H1 (cell line): Measurements from ENCODE around the gene KRT10.

Source experiments
- EP300 ChIP-seq, 2 experiments: IDR thresholded peaks; 1 replicate in 1 of 2; 2 replicates in 1 of 2; pipeline ENCODE4 v1.6.1; 2011 to 2012; ENCODE audit warnings: low read depth in 2 of 2, low read length in 2 of 2, mild to moderate bottlenecking in 2 of 2, borderline replicate concordance in 1 of 2, inconsistent platforms in 1 of 2, moderate library complexity in 1 of 2
- EZH2 ChIP-seq: fragments of 200-600 bp; sonication (generic); IDR thresholded peaks from 2 replicates; pipeline ENCODE4 v1.7.1; 2012; ENCODE audit warnings: low read depth, mild to moderate bottlenecking, moderate library complexity, low read length, inconsistent platforms; ENCODE audit not compliant: severe bottlenecking
- GABPA ChIP-seq: IDR thresholded peaks from 2 replicates; pipeline ENCODE4 v1.6.1; 2011; ENCODE audit warnings: mild to moderate bottlenecking, low read length, moderate library complexity, borderline replicate concordance; ENCODE audit not compliant: insufficient read depth
- JUND ChIP-seq: IDR thresholded peaks from 2 replicates; pipeline ENCODE4 v1.6.1; 2011; ENCODE audit warnings: mild to moderate bottlenecking, improper control_type of control experiment, low read length
- MAX ChIP-seq: IDR thresholded peaks from 2 replicates; pipeline ENCODE4 v1.6.1; 2012; ENCODE audit warnings: inconsistent platforms
- POLR2AphosphoS5 ChIP-seq: IDR thresholded peaks from 2 replicates; pipeline ENCODE4 v1.6.1; 2011; ENCODE audit warnings: low read depth, low read length
- SIN3A ChIP-seq, 2 experiments: IDR thresholded peaks in 1 of 2; conservative IDR thresholded peaks in 1 of 2; 2 replicates each; pipeline ENCODE4 v1.6.1; 2011 to 2012; ENCODE audit warnings: low read length in 2 of 2, improper control_type of control experiment in 1 of 2, low read depth in 1 of 2, mild to moderate bottlenecking in 1 of 2
- SUZ12 ChIP-seq: fragments of 200-600 bp; sonication (generic); IDR thresholded peaks from 2 replicates; pipeline ENCODE4 v1.6.1; 2012; ENCODE audit warnings: mild to moderate bottlenecking, inconsistent platforms, low read length, moderate library complexity, mixed read lengths
- TBP ChIP-seq: IDR thresholded peaks from 2 replicates; pipeline ENCODE4 v1.6.1; 2011; ENCODE audit warnings: low read depth, low read length, improper control_type of control experiment
- TCF12 ChIP-seq: IDR thresholded peaks from 2 replicates; pipeline ENCODE4 v1.6.1; 2011; ENCODE audit warnings: low read depth, mild to moderate bottlenecking, low read length
- YY1 ChIP-seq: IDR thresholded peaks from 2 replicates; pipeline ENCODE4 v1.6.1; 2011; ENCODE audit warnings: low read depth, mild to moderate bottlenecking, low read length
- TF ChIP-seq, protein P1 (sequence below), 3 experiments: IDR thresholded peaks; 1 replicate in 2 of 3; 2 replicates in 1 of 3; pipeline versions ENCODE4 v1.5.1 to v1.6.1; 2011; ENCODE audit warnings: low read length in 3 of 3, mild to moderate bottlenecking in 3 of 3, inconsistent platforms in 2 of 3, low read depth in 1 of 3, moderate library complexity in 1 of 3; ENCODE audit not compliant: insufficient read depth in 1 of 3; ENCODE audit errors: control extremely low read depth in 1 of 3
- TF ChIP-seq, protein P2 (sequence below): IDR thresholded peaks from 2 replicates; pipeline ENCODE4 v1.6.1; 2011; ENCODE audit warnings: low read depth, mild to moderate bottlenecking, low read length; ENCODE audit not compliant: insufficient read depth

DNA sequence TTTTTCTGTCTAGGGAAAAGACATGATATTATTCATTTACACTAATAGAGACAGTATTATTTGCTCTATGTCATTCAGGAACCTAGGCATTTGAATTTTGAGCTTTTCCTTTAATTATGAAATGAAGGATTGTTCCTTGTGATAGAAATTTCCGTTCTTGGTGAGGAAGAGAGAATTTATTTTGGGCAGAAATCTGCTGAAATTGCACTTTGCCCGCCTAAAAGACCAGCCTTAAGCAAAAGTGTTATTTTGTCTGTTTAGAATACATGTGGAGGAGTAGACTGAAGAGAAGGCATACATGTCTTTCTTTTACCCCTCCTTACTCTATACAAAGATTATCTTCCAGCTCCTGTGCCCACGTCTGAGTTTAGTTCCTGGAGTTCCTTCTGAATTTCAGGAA is 16.8 kb upstream of the KRT10 start:
- TF ChIP-seq SIN3A (conservative IDR thresholded peaks at IDR 0.05 in 1 of 2, IDR thresholded peaks at IDR 0.05 in 1 of 2; ENCODE audit: low read depth in 1 of 2, low read length in 2 of 2) (no peak), TBP (no peak), JUND (no peak), SUZ12 (no peak), YY1 (no peak), GABPA (no peak), EP300 (IDR thresholded peaks at IDR 0.05; ENCODE audit: borderline replicate concordance in 1 of 2, low read depth in 2 of 2, low read length in 2 of 2) (no peak), EZH2 (no peak), TCF12 (no peak), POLR2AphosphoS5 (no peak), MAX (no peak)
- TF ChIP-seq, protein P1, sequence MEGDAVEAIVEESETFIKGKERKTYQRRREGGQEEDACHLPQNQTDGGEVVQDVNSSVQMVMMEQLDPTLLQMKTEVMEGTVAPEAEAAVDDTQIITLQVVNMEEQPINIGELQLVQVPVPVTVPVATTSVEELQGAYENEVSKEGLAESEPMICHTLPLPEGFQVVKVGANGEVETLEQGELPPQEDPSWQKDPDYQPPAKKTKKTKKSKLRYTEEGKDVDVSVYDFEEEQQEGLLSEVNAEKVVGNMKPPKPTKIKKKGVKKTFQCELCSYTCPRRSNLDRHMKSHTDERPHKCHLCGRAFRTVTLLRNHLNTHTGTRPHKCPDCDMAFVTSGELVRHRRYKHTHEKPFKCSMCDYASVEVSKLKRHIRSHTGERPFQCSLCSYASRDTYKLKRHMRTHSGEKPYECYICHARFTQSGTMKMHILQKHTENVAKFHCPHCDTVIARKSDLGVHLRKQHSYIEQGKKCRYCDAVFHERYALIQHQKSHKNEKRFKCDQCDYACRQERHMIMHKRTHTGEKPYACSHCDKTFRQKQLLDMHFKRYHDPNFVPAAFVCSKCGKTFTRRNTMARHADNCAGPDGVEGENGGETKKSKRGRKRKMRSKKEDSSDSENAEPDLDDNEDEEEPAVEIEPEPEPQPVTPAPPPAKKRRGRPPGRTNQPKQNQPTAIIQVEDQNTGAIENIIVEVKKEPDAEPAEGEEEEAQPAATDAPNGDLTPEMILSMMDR (IDR thresholded peaks at IDR 0.05; ENCODE audit: control extremely low read depth in 1 of 3, insufficient read depth in 1 of 3, low read depth in 1 of 3, low read length in 3 of 3) = no peak
- TF ChIP-seq, protein P2, sequence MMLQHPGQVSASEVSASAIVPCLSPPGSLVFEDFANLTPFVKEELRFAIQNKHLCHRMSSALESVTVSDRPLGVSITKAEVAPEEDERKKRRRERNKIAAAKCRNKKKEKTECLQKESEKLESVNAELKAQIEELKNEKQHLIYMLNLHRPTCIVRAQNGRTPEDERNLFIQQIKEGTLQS = no peak
